DMS 273 (cell line): Measurements from ENCODE around the gene MAP7D1.
A peak's percentile ranks its signal among the peaks of the same experiment; 100 is the strongest.

ENCODE experiments used
- DNase-seq: peaks from one replicate; lab custom pipeline; 2025; ENCODE audit not compliant: unreplicated experiment; lab: John Stamatoyannopoulos, UW

Gene MAP7D1

DNA sequence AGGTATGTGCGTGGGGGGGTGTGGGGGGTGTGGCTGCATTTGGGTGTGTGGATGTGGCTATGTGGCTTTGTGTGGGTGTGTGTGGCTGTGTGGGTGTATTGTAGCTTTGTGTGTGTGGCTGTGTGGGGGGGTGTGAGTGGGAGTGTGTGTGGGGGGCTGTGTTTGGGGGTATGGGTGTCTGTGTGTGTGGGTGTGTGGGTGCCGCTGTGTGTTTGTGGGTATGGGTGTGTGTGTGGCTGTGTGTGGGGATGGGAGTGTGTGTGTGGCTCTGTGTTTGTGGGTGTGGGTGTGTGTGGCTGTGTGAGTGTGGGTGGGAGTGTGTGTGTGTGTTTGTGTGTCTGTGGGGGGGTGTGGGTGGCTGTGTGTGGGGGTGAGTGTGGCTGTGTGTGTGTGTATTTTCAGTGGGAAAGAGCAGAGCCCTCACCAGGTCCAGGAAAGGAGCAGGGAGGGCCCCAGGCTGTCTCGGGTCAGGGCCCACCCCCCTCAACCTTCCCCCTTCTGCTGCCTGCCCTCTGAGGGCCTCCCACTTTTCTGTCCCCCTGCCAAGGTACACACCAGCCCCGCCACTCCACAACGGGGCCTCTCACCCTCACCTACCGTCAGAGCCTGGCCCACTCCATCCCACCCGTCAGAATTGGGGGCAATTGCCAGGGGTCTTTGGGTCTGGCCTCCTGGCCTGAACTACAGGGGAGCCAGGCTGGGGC lies 29.0 kb upstream of the MAP7D1 start:
- peak; percentile 37 for DNase-seq

DNA sequence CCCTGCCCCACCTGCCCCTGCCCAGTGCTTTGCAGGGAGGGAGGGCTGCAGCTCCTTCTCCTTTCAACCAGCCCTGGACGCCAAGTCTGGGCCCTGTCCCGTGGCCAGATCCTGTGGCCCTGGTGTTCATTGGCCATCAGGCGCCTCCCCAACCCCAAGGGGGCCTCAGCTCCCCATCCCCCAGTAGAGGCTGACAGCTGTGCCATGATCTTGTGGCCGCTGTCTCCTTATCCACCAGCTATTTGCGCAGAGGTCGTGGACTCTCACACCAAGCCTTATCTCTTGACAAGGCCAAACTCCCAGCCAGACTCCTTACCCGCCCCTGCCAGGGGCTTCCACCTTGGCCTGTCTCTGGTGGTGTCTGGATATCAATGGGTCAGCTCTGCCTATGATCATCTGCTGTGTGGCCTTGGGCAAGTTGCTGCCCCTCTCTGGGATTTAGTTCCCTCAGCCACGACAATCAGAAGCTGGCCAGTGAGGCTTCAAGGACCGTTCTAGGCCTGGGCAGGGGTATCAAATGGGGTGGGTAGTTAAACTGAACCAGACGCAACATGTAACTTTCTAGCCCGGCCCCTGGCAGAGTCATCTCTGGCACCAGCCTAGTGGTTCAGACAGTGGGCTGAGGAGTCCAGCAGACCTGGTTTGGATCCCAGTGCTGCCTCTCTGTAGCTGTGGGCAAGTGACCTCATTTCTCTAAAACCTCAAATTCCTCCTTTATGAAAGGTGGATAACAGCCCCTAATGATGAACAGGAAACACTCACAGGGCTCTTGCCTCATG lies 27.6 kb upstream of the MAP7D1 start:
- no peak for DNase-seq

DNA sequence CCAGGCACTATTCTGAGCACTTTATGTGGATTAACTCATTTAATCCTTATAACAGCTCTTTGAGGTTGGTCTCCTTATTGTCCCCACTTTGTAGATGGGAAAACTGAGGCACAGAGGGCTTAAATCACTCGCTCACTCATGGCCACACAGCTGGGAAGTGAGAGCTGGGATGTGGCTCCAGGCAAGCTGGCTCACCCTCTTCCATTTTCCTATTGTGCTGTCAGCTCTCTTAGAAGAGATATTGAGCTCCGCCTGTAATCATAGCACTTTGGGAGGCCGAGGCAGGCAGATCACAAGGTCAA lies 27.1 kb upstream of the MAP7D1 start:
- no peak for DNase-seq

DNA sequence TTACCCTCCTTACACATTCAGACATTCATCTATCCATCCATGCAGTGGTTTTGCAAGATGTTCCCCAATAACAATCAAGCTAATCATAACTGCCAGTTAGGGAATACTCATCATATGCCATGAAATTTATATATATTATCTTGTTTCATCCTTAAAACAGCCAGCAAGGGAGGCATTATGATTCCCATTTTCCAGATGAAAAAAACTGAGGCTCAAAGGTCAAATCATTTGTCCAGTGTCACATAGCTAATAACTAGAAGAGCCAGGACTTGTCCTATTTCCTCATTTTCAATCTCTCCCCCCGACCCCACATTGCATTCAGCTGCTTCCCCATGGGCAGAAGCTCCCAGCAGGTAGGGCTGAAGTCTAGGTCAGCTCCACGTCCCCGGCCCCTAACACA lies 23.9 kb upstream of the MAP7D1 start:
- no peak for DNase-seq

DNA sequence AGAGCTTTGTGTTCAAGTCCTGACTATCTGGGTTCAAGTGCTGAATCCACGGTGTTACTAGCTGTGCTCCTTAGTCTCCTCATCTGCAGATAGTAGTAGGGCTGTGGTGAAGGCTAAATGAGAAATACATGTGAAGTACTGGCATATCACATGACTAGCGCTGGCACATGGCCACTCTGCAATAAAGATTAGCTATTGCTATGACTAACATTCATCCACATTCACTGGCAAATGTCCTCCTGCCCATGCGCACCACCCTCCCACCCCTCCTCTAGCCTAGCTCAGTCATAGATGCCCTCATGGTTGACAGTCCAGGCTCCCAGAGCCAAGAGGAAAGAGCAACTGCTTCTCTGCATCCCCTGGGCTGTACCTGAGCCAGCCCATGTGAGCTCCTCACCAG lies 22.5 kb upstream of the MAP7D1 start:
- DNase-seq: peak; percentile 61

DNA sequence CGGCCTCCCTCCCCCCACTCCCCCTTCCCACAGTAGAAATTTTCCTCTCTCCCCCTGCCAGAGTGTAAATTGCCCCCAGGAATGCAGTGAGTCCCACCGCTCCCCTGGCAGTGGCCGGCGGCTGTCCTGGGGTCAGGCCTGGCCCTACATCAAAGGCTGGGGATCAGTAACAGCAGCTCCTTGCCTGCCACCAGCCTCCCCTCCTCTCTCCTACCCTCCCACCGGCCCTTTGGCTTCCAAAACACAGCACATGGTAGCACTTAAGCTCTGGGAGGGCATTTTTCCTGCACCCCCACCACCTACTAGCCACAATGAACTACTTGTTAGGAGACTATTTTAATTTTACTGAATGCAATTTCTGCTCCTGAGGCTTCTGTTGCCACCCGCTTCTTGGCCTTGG lies 21.9 kb upstream of the MAP7D1 start:
- DNase-seq: no peak

DNA sequence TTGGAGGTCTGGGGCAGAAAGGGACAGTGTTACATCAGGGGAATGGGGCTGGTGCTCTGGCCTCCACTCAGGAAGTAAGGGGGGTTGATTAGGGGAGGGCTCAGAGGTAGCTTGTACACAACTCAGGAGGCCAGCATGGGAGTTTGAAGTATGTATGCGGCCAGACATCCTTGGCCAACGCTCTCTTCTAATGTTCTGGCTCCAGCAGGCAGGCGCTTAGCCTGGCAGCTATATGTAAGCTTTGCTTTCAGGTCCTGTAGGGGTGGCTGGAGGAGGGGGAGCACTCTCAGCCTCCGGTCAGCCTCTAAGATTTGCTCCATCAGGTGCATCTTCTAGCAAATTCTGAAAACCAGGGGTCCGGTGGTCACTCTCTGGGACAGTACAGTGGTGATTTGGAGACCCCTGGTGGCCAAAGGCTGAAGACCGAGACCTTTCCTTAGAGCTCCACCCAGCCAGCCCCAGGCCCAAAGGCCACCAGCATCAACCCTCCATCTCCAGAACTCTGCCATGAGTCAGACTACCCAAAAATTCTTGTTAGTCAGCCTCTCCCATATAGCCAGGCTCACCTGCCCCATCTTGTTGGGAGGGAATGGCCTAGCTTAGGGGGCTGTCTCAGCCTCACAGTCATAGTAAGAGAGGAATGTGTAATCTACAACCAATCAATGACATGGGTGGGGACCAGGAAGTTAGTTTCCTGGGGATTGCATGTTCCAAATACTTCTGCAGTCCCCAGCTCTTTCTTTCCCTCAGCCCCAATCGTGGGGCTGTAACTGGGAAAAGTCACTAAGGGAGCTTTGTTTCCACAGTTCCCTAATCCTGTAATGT lies 21.2 kb upstream of the MAP7D1 start:
- peak; percentile 67 for DNase-seq

DNA sequence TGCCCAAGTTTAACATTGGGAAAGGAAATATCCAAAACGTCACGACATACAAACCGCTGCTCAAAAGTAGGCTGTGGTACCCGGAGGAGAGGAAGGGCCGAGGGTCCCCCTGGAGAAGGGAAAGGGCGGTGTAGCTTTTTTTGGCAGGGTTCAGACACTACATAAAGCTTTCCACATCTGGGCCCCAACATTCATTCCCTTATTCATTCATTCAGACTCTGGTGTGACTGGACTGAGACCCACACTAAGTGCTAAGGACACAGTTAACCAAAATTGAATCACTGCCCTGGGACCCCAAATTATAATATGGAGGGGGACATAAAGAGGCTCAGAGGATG lies 20.7 kb upstream of the MAP7D1 start:
- no peak for DNase-seq

DNA sequence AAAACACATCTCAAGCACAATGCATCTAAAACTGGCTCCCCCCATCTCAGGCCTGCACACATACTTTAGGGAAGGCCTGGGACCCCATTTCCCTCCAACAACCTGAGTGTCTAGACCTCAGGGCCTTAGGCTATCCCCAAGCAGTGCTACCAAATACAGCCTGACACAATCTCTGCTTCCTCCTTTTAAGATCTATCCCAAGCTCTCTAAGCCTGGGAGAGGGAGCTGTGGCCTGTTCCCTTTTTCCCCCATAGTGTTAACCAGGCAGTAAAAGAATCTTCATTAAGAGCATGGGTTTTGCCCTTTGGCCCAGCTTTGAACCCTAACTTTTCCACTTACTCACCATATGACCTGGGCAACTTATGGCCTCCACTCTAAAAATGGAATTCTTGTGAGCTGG lies 20.2 kb upstream of the MAP7D1 start:
- no peak for DNase-seq

DNA sequence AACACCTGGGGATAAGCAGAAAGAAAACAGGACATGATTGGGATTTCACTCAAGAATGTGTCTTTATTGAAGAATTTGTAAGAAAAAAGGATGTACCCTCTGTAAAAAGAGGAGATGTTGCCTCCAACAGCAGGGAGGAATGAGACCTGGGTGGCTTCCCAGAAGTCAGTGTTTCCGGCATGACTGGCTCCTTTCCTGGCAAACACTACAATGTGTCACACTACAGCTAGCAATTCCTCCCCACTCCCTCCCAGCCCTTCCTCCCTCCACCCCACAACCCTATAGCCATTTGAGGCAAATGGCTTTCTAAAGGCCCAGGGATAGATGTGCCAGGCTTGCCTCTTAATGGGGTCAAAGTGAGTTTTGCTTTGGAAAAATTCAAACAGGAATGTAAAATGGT lies 19.4 kb upstream of the MAP7D1 start:
- no peak for DNase-seq

DNA sequence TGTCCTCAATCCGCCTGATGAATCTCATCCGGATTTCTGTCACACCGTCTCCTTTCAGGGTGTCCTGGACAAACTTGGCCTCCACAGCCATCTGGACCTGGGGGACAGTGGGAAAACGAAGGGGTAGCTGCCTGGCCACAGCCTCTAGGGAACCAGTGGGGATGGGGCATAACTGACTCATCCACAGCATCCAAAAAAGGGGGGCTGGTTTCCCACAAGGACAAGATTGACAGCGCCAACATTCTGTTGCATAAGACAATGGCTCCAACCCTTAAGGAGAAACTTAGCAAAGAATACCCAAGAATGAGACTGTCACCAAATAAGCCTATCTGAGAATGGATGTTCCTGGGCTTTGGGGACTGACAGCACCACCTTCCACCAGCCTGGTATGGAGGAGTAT lies 18.7 kb upstream of the MAP7D1 start:
- DNase-seq: no peak

DNA sequence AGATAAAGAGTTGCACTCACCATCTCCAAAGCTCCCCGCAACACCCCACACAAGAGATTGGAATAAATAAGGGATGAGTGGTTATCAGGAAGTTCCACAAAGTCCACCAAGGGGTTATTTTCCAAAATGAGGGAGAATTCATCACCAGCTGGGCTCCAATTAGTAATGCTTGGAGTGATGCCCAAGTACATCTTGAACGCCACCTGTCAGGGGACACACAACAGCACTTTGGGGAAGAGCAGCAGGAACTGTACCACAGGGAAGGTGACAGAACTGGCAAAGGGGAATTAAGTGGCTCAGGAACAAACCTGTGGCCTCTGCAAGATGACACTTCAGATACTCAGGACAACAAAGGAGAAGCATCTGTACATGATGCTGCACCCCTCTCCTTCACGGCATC lies 18.2 kb upstream of the MAP7D1 start:
- DNase-seq: peak; percentile 90

DNA sequence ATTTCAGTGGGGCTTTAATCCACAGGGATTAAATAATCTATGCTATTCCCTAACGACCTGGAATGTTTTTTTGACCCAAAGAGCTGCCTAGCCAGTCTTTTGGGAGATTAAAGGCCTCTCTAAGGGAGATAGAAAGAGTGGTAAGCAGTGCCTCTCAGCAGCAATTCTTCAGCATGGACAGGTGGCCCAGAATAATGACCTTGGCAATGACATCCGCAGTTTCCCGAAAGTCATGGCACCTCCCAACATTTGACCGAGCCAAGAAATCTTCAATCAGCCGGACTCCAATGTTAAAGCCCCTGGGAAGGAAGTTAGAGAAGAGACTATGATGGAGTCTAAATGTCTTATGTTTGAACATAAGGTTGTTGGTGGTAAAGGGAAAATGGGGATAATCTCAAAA lies 16.4 kb upstream of the MAP7D1 start:
- DNase-seq: peak; percentile 34

DNA sequence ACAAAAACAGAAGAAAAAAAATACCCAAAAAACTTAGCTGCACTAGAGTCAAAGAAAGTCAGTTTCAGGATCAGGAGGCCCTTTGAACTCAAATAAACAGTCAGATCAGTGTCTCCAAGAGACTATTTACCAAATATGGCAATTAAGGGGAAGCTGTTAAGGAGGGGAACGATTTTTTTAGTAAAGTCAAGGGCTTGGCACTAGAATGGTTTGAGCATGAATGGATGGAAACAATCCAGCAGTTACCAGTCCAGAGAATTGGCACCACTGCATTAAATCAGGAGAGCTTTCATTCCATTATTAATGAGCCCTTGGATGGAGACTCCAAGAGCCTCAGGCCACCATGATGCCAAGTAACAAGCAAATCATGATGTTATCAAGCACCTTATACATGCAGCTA lies 13.8 kb upstream of the MAP7D1 start:
- peak; percentile 47 for DNase-seq

DNA sequence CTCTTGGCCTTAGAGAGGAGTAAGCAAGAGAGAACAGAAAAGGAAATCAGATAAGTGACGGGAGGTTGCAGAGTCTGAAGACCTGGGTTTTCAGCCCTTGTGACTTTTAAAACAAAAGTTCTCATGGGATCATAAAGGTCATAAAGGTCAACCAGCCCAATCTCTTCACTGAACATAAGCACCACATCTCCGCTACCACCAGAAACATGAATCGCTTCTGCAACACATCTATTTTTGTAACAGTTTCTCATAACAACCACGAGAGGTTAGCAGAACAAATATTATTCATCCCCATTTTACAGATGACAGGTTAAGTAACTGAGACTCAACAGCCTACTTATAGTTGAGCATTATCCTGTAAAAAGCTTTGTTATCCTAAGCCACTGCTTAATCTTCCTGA lies 12.5 kb upstream of the MAP7D1 start:
- DNase-seq: no peak

DNA sequence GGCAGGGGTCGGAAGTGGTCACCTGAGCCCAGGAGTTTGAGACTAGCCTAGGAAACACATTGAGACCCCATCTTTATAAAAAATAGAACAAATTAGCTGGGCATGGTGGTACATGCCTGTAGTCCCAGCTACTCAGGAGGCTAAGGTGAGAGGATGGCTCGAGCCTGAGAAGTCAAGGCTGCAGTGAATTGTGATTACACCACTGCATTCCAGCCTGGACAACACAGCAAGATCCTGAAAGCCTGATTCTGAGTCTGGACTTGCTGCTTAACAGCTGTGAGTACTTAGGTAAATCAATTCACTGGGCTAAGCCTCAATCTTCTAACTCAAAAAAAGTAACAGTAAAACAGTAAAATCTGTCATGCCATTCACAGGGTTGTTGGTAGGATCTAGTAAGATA lies 11.5 kb upstream of the MAP7D1 start:
- DNase-seq: no peak

DNA sequence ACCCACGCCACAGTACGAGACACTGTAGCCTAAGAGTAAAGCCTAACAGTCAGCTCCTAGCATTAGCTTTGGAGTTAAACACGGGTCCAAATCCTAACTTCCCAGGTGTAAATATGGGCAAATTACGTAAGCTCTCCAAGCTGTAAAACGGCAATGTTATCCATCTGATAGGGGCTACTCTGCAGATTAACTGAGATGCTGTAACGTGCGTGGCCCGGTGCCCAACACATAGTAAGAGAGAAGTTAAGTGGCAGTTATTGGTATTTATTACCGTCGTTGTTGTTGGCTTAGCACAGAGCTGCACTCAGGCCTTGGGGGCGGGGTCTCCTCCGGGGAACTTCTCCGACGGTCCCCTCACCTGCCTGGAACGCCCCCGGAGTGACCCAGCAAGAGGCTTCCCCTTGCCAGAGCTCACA lies 7.1 kb upstream of the MAP7D1 start:
- DNase-seq: no peak

DNA sequence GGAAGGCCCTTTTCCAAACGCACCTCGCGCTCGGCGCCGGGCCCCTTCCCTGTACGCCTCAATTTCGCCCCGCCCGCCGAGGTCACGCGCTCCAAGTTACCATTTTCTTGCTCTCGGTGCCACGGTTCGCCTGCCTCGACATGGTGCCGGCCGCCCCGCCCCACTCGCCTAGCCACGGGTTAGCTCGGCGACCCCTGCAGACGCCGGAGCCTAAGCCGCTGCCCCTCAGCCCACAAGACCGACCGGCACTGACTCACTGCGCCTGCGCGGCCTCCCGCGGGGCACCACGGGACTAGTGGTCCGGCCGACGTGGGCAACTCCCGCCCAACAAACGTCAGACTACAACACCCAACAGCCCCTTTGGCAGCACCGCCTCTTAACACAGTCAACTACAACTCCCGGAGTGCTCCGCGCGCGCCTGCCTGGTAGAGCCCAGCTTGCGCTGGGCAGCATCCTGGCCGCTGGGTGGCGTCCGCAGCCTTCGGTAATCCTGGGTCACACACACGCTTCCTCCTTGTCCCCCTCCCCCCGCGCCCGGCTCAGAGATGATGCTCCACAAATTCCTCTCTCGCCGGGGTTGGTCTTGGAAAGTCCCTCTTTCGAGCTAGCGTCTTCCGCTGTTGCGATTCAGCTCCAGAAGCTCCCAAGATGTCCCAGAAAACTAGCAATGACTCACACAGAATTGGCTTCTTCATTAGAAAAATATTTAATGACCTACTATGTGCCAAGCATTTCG lies 6.6 kb upstream of the MAP7D1 start, which contains the start of gene TRAPPC3:
Gene TRAPPC3 (minus strand): TSS at position 250 of the 736 bp plus-strand sequence. CDS start 108 bp downstream, at position 142.
- DNase-seq: peak; percentile 100

DNA sequence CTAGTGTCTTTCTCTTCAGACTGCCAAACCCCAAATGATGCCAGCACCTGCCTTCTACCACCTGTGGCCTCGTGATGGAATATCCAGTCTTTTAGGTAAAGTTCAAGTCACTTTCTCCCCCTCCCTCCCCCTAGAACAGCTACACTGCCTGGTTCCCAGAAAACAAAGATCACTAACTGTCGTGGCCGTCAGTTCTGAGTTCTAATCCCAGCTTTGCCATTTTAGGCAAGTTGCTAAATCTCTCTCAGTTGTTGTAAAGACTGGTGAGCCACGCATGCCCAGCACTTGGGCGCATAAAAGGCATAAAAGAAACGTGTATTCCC lies 6.0 kb upstream of the MAP7D1 start:
- peak; percentile 65 for DNase-seq

DNA sequence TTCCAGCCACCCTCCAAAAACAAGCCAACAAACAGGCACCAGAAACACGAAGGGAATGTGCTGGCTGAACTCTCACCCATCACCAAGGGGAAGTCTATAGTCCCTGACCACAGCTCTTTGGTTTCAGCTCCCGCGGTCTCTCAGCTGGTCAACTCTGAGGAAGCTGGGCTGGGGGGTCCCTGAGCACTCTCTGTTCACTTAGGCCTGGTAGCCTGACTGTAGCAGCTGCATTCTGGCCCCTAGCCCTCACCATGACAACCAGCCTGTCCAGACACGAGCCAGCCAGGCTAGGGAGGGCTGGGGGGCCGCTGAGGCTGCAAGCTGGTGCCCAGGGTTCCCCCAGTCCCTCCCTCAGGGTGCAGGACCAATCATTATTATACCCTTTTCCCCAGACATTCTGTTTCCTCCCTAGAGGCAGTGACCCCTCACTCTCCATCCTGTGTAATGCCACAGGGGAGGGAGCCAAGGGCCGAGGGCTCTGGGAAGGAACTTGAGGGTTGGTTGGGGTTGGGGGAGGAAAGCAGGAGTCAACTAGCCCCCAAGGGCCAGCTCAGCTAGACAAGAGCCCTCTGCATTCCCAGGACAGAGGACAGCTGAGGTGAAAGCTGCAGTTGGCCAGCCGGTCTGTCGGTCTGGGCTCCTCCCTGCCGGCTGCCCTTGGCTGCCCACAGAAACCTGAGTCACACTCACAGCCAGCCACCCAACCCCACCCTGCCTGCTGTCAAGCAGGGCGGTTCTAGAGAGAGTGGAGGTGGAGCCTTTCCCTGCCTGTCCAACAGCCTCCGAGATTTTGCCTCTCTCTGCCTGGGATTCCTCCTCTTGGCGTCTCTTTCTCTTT lies 5.4 kb upstream of the MAP7D1 start:
- peak; percentile 98 for DNase-seq
